Endothelial cell of umbilical vein (primary cell): ENCODE data around the gene CTNND2. TPM values are rescaled to one million over a fixed set of nuclear protein-coding genes. Genes with fewer than 3 reads are reported as not detected.

Experiments used
- BruUV-seq: library from RNA; stranded (reverse); fragments of 400-500 nt; replicated peaks from 2 replicates; lab custom pipeline; 2021; lab: Mats Ljungman, UMichigan
- CTCF ChIA-PET: fragments of 300-600, 350-600 bp; sonication (Branson Sonifier 250); formaldehyde crosslinking; loops from one replicate; lab custom pipeline; 2021; ENCODE audit warnings: antibody characterized with exemption, inconsistent platforms; lab: Charles Lee
- POLR2A ChIA-PET: fragments of 300-600, 350-600 bp; sonication (Branson Sonifier 250); formaldehyde crosslinking; loops from one replicate; lab custom pipeline; 2021; ENCODE audit warnings: antibody characterized with exemption, inconsistent platforms; lab: Charles Lee
- DNase-seq: peaks from one replicate; pipeline ENCODE4 v3.0.0-alpha.2; 2011; ENCODE audit warnings: low read depth, low spot score
- FAIRE-seq: peaks from 2 replicates; lab custom pipeline; 2011; peaks lifted over from hg19 to GRCh38; lab: Jason Lieb, UNC
- H2AFZ ChIP-seq: 2 replicates; pipeline ENCODE4 v1.6.0; 2012; ENCODE audit warnings: low read depth, low read length, control low read depth, inconsistent platforms
- H3K27ac ChIP-seq: 2 replicates; pipeline ENCODE4 v1.5.1; 2011; ENCODE audit warnings: low read depth, mild to moderate bottlenecking, control low read depth, low read length, moderate library complexity; ENCODE audit not compliant: insufficient read depth
- H3K27me3 ChIP-seq, 2 experiments: 2 replicates each; pipeline versions ENCODE4 v1.6.0 to v1.6.1; 2011; ENCODE audit warnings: low read length in 2 of 2, mixed read lengths in 1 of 2; ENCODE audit not compliant: control insufficient read depth in 2 of 2, insufficient read depth in 2 of 2
- H3K36me3 ChIP-seq, 2 experiments: 2 replicates in 1 of 2; 3 replicates in 1 of 2; pipeline ENCODE4 v1.5.1; 2011; ENCODE audit warnings: low read length in 2 of 2, mild to moderate bottlenecking in 1 of 2, moderate library complexity in 1 of 2; ENCODE audit not compliant: control insufficient read depth in 2 of 2, insufficient read depth in 2 of 2; ENCODE audit errors: extremely low read depth in 1 of 2
- H3K4me1 ChIP-seq: 3 replicates; pipeline ENCODE4 v1.5.1; 2011; ENCODE audit warnings: mild to moderate bottlenecking, low read length; ENCODE audit not compliant: control insufficient read depth, insufficient read depth; ENCODE audit errors: extremely low read depth
- H3K4me2 ChIP-seq: 2 replicates; pipeline ENCODE4 v1.6.1; 2011; ENCODE audit warnings: low read length, control low read depth, mixed read lengths; ENCODE audit not compliant: insufficient read depth
- H3K4me3 ChIP-seq, 3 experiments: fragments of 200-600 bp in 1 of 3; sonication (generic), shearing (Covaris generic) in 1 of 3; replicated peaks in 1 of 3; 2 replicates each; pipeline ENCODE4 v1.5.1; 2011 to 2016; ENCODE audit warnings: control low read depth in 3 of 3, low read length in 3 of 3, mild to moderate bottlenecking in 2 of 3, inconsistent platforms in 1 of 3, low read depth in 1 of 3, moderate library complexity in 1 of 3; ENCODE audit not compliant: insufficient read depth in 1 of 3
- H3K79me2 ChIP-seq: 2 replicates; pipeline ENCODE4 v1.6.0; 2012; ENCODE audit warnings: low read length, inconsistent platforms; ENCODE audit not compliant: control insufficient read depth, insufficient read depth
- H3K9ac ChIP-seq: replicated peaks from 2 replicates; pipeline ENCODE3; 2011; ENCODE audit warnings: low read length, control low read depth; ENCODE audit not compliant: insufficient read depth; ENCODE audit errors: extremely low read depth
- H3K9me1 ChIP-seq: replicated peaks from 3 replicates; pipeline ENCODE4 v1.6.0; 2011; ENCODE audit warnings: mild to moderate bottlenecking, low read length; ENCODE audit not compliant: control insufficient read depth, insufficient read depth; ENCODE audit errors: extremely low read depth
- H3K9me3 ChIP-seq: replicated peaks from 2 replicates; pipeline ENCODE4 v1.5.1; 2012; ENCODE audit warnings: low read length, inconsistent platforms; ENCODE audit not compliant: control insufficient read depth, insufficient read depth
- H4K20me1 ChIP-seq: replicated peaks from 2 replicates; pipeline ENCODE3; 2011; ENCODE audit warnings: mild to moderate bottlenecking, low read length; ENCODE audit not compliant: control insufficient read depth, insufficient read depth; ENCODE audit errors: extremely low read depth
- EZH2 ChIP-seq: IDR thresholded peaks from 2 replicates; pipeline ENCODE4 v1.6.1; 2012; ENCODE audit warnings: borderline replicate concordance, low read depth, mild to moderate bottlenecking, moderate library complexity, low read length, inconsistent platforms; ENCODE audit not compliant: severe bottlenecking
- FOS ChIP-seq: IDR thresholded peaks from 2 replicates; pipeline ENCODE4 v1.6.1; 2011; ENCODE audit warnings: mild to moderate bottlenecking, low read length, moderate library complexity, borderline replicate concordance; ENCODE audit not compliant: insufficient read depth
- GATA2 ChIP-seq: IDR thresholded peaks from 2 replicates; pipeline ENCODE4 v1.7.0; 2011; ENCODE audit warnings: low read depth, mild to moderate bottlenecking, moderate library complexity, mixed read lengths, low read length; ENCODE audit not compliant: insufficient read length, insufficient read depth
- JUN ChIP-seq: IDR thresholded peaks from 2 replicates; pipeline ENCODE4 v1.6.1; 2011; ENCODE audit warnings: borderline replicate concordance, low read depth; ENCODE audit not compliant: insufficient read length, insufficient read depth
- MYC ChIP-seq: IDR thresholded peaks from one replicate; pipeline ENCODE4 v1.6.1; 2011; ENCODE audit warnings: mild to moderate bottlenecking, low read depth, low read length
- POLR2A ChIP-seq: IDR thresholded peaks from 2 replicates; pipeline ENCODE4 v1.6.1; 2012; ENCODE audit warnings: low read depth, mild to moderate bottlenecking, control low read depth, low read length
- POLR2AphosphoS5 ChIP-seq: IDR thresholded peaks from 2 replicates; pipeline ENCODE4 v1.6.1; 2012; ENCODE audit warnings: low read depth, mild to moderate bottlenecking, control low read depth, low read length, moderate library complexity; ENCODE audit not compliant: insufficient read depth
- dilution Hi-C: fragments of 300-500 bp; cut with MboI; formaldehyde crosslinking; loops from one replicate; pipeline ENCODE4 v1.15.0; 2019; ENCODE audit warnings: low sequenced_read_pairs; ENCODE audit not compliant: extremely low pct_ligation_motif_present
- intact Hi-C: fragments of 100-400 bp; cut with micrococcal nuclease; formaldehyde crosslinking; loops from one replicate; pipeline ENCODE4 v1.10.0; 2022
- polyA plus RNA-seq, 4 experiments: library from polyadenylated mRNA; depleted of rRNA in 3 of 4; stranded (reverse) in 3 of 4; unstranded in 1 of 4; fragments of >200 nt; gene quantifications; 2 replicates each; pipeline versions ENCODE4 v1.2.1 to v1.2.3, GENCODE V29; 2011 to 2012; ENCODE audit warnings: missing spikeins in 1 of 4
- total RNA-seq: library from RNA; stranded (reverse); gene quantifications from 2 replicates; pipeline ENCODE4 v1.2.3, GENCODE V29; 2021
- TF ChIP-seq, protein P1 (sequence below): IDR thresholded peaks from 2 replicates; pipeline ENCODE4 v1.6.1; 2011; ENCODE audit not compliant: insufficient read depth, insufficient read length
- TF ChIP-seq, protein P2 (sequence below), 2 donors: IDR thresholded peaks; 1 replicate in 1 of 2; 2 replicates in 1 of 2; pipeline ENCODE4 v1.5.1; 2011; ENCODE audit warnings: low read length in 2 of 2, mild to moderate bottlenecking in 2 of 2, moderate library complexity in 2 of 2, control low read depth in 1 of 2, inconsistent platforms in 1 of 2, low read depth in 1 of 2; ENCODE audit not compliant: insufficient read depth in 1 of 2; ENCODE audit errors: extremely low read depth in 1 of 2

Gene CTNND2
- total and polyA plus RNA-seq, 2 donors (not counting 3 experiments of a cell fraction or from before 2014, with no cell fraction given), result not detected

DNA sequence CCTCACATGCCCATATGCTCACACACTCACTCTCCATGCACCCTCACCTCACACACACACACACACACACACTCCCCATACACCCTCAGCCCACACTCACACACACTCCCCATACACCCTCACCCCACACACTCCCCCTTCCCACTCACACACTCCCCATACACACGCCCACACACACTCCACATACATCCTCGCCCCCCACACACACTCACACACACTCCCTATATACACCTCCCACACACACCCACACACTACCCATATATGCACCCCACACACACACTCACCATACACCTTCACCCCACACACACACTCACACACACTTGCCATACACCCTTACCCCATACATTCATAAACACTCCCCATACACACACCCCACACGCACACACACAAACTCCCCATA, 592.5 kb downstream of the CTNND2 start:
- Histone ChIP-seq H3K4me1 (no peaks in the 10 kb centered on the region), H3K36me3 (no peaks in the 10 kb centered on the region), H3K9me3 (no peaks in the 10 kb centered on the region), H3K27me3 (no peaks in the 10 kb centered on the region), H3K79me2 (no peaks in the 10 kb centered on the region), H3K4me3 (no peak overlapping the region), H3K9ac (no peak overlapping the region), H4K20me1 (no peaks in the 10 kb centered on the region), H2AFZ (no peak overlapping the region), H3K4me2 (no peak overlapping the region), H3K27ac (no peak overlapping the region), H3K9me1 (no peaks in the 10 kb centered on the region)
- TF ChIP-seq, protein P1, sequence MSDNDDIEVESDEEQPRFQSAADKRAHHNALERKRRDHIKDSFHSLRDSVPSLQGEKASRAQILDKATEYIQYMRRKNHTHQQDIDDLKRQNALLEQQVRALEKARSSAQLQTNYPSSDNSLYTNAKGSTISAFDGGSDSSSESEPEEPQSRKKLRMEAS, result no peak
- TF ChIP-seq FOS (no peak), JUN (no peak), MYC (no peak), GATA2 (no peak), POLR2AphosphoS5 (no peak), POLR2A (no peak), EZH2 (no peak)
- TF ChIP-seq, protein P2, sequence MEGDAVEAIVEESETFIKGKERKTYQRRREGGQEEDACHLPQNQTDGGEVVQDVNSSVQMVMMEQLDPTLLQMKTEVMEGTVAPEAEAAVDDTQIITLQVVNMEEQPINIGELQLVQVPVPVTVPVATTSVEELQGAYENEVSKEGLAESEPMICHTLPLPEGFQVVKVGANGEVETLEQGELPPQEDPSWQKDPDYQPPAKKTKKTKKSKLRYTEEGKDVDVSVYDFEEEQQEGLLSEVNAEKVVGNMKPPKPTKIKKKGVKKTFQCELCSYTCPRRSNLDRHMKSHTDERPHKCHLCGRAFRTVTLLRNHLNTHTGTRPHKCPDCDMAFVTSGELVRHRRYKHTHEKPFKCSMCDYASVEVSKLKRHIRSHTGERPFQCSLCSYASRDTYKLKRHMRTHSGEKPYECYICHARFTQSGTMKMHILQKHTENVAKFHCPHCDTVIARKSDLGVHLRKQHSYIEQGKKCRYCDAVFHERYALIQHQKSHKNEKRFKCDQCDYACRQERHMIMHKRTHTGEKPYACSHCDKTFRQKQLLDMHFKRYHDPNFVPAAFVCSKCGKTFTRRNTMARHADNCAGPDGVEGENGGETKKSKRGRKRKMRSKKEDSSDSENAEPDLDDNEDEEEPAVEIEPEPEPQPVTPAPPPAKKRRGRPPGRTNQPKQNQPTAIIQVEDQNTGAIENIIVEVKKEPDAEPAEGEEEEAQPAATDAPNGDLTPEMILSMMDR (IDR thresholded peaks at IDR 0.05; ENCODE audit: extremely low read depth in 1 of 2, insufficient read depth in 1 of 2, low read depth in 1 of 2, low read length in 2 of 2), result no peak
- ChIA-PET POLR2A (no interaction called here), CTCF (no interaction called here)
- FAIRE-seq, result no peak
- no peak for DNase-seq
- no TSS peak for BruUV-seq
- dilution Hi-C loops (no loop called here), intact Hi-C loops (no loop called here)
